ENCODE measurements around the gene LZTS3. TPM values are rescaled to one million over a fixed set of nuclear protein-coding genes. Genes with fewer than 3 reads are reported as not detected.

The LZTS3 gene
- total RNA-seq, 1 experiment from 2014 or later = 32.6 TPM

- TF ChIP-seq FOXP4 (CRISPR knock-in tag; IDR thresholded peaks at IDR 0.05) = no peak
- no peak for TF ChIP-seq CREB1 (CRISPR knock-in tag; IDR thresholded peaks at IDR 0.05)
- TF ChIP-seq TEAD1 (CRISPR knock-in tag; IDR thresholded peaks at IDR 0.05) = no peak; the same call in 1 of the 2 replicates
- no peak for TF ChIP-seq AFF4 (CRISPR knock-in tag; IDR thresholded peaks at IDR 0.05; ENCODE audit: borderline replicate concordance)
- peak; percentile 59; the same call in 1 of the 2 replicates for TF ChIP-seq FOXP1 (CRISPR knock-in tag; IDR thresholded peaks at IDR 0.05; ENCODE audit: borderline replicate concordance)
- no peak for TF ChIP-seq ZNF512 (CRISPR knock-in tag; IDR thresholded peaks at IDR 0.05; ENCODE audit: borderline replicate concordance)
- no peak for TF ChIP-seq NFE2L1 (CRISPR knock-in tag; IDR thresholded peaks at IDR 0.05)
- no peak for TF ChIP-seq CDX4 (CRISPR knock-in tag; IDR thresholded peaks at IDR 0.05; ENCODE audit: borderline replicate concordance)
- TF ChIP-seq ATF2 (CRISPR knock-in tag; IDR thresholded peaks at IDR 0.05; ENCODE audit: borderline replicate concordance, low read depth) = no peak
- no peak for TF ChIP-seq JAZF1 (CRISPR knock-in tag; IDR thresholded peaks at IDR 0.05)
- peak; percentile 88 for TF ChIP-seq MAX (CRISPR knock-in tag; IDR thresholded peaks at IDR 0.05)
- TF ChIP-seq HMGXB4 (CRISPR knock-in tag; IDR thresholded peaks at IDR 0.05) = peak; percentile 70; the same call in 1 of the 2 replicates
- TF ChIP-seq IRF1 (CRISPR knock-in tag; IDR thresholded peaks at IDR 0.05) = no peak
- peak; percentile 62; the same call in 1 of the 2 replicates for TF ChIP-seq ETV6 (CRISPR knock-in tag; IDR thresholded peaks at IDR 0.05)
- no peak for TF ChIP-seq ZNF396 (CRISPR knock-in tag; IDR thresholded peaks at IDR 0.05; ENCODE audit: borderline replicate concordance)
- TF ChIP-seq ELF4 (CRISPR knock-in tag; IDR thresholded peaks at IDR 0.05; ENCODE audit: low read depth) = no peak
- TF ChIP-seq TEAD4 (CRISPR knock-in tag; IDR thresholded peaks at IDR 0.05) = no peak
- TF ChIP-seq ZNF281 (CRISPR knock-in tag; IDR thresholded peaks at IDR 0.05) = peak; percentile 70; the same call in 1 of the 2 replicates
- 0 out of 2 replicates have a peak, but pooled peaks have one; percentile 45 for TF ChIP-seq ZNF219 (CRISPR knock-in tag; IDR thresholded peaks at IDR 0.05; ENCODE audit: borderline replicate concordance)
These were observed 5.1 kb downstream of the LZTS3 start (continued) for GRCh38 chr20:3168079-3168828.

All from WTC11 (cell line).